ENCODE results near the gene ANKRD10. TPM values are rescaled to one million over a fixed set of nuclear protein-coding genes. Genes with fewer than 3 reads are reported as not detected.

ANKRD10 gene
- total RNA-seq, 2 donors from 2014 or later: 48.7 to 78.7 TPM

GRCh38 chr13:110921695-110922094 is 6.8 kb upstream of the ANKRD10 start:
- DNase-seq: no peak
- intact Hi-C loops (cut with DNase I): loop anchor here in 1 of 2 donors (10.0 kb wide), 1 partner anchor 123 kb away; no protein-coding TSS in a partner anchor
- ATAC-seq: no peak

GRCh38 chr13:110921209-110921608 is 6.3 kb upstream of the ANKRD10 start:
- ATAC-seq: no peak
- intact Hi-C loops (cut with DNase I): loop anchor here in 1 of 2 donors (10.0 kb wide), 1 partner anchor 124 kb away; no protein-coding TSS in a partner anchor
- no peak for DNase-seq

- no peak for ATAC-seq
- DNase-seq: no peak
These were observed 5.2 kb upstream of the ANKRD10 start for GRCh38 chr13:110920038-110920437.

GRCh38 chr13:110916301-110917142 is 1.7 kb upstream of the ANKRD10 start:
- ATAC-seq: no peak

More at GRCh38 chr13:110920038-110920437, 5.2 kb upstream of the ANKRD10 start:
- intact Hi-C loops (cut with DNase I): loop anchor here in 1 of 2 donors (10.0 kb wide), 1 partner anchor 125 kb away; no protein-coding TSS in a partner anchor

GRCh38 chr13:110915874-110916206 is 971 bp upstream of the ANKRD10 start:
- ATAC-seq (no peak), DNase-seq (no peak)
- intact Hi-C loops (cut with DNase I): loop anchor here in 1 of 2 donors (2.0 to 10.0 kb wide), 2 partner anchors 203 to 299 kb away; partner anchors contain the start of gene ING1

More at GRCh38 chr13:110916301-110917142, 1.7 kb upstream of the ANKRD10 start:
- no peak for DNase-seq
- intact Hi-C loops (cut with DNase I): loop anchor here in 1 of 2 donors (10.0 kb wide), 1 partner anchor 298 kb away; no protein-coding TSS in a partner anchor

- intact Hi-C loops (cut with DNase I): loop anchor here in 1 of 2 donors (2.0 to 10.0 kb wide), 2 partner anchors 202 to 300 kb away; partner anchors contain the start of gene ING1
- peak; percentile 48 to 68 for ATAC-seq
- DNase-seq: peak; percentile 89
These were observed 375 bp downstream of the ANKRD10 start for GRCh38 chr13:110914331-110915056.

GRCh38 chr13:110914081-110914330 is 863 bp downstream of the ANKRD10 start:
- intact Hi-C loops (cut with DNase I): loop anchor here in 1 of 2 donors (2.0 to 10.0 kb wide), 2 partner anchors 201 to 301 kb away; partner anchors contain the start of gene ING1
- DNase-seq (no peak), ATAC-seq (peak; percentile 3 to 6)

GRCh38 chr13:110913322-110914080 is 1.4 kb downstream of the ANKRD10 start:
- no peak for DNase-seq
- no peak for ATAC-seq
- intact Hi-C loops (cut with DNase I): loop anchor here in 1 of 2 donors (2.0 to 10.0 kb wide), 2 partner anchors 201 to 301 kb away; partner anchors contain the start of gene ING1

- DNase-seq (no peak), ATAC-seq (no peak)
- intact Hi-C loops (cut with DNase I): loop anchor here in 1 of 2 donors (10.0 kb wide), 1 partner anchor 302 kb away; no protein-coding TSS in a partner anchor
These were observed 2.2 kb downstream of the ANKRD10 start for GRCh38 chr13:110912651-110913051.

- intact Hi-C loops (cut with DNase I): loop anchor here in 1 of 2 donors (10.0 kb wide), 1 partner anchor 303 kb away; no protein-coding TSS in a partner anchor
- DNase-seq (no peak), ATAC-seq (no peak)
These were observed 3.0 kb downstream of the ANKRD10 start for GRCh38 chr13:110911880-110912279.

- no peak for ATAC-seq
- no peak for DNase-seq
- intact Hi-C loops (cut with DNase I): loop anchor here in 1 of 2 donors (10.0 kb wide), 1 partner anchor 305 kb away; no protein-coding TSS in a partner anchor
These were observed 4.6 kb downstream of the ANKRD10 start for GRCh38 chr13:110910013-110910890.

GRCh38 chr13:110907951-110908898 is 6.6 kb downstream of the ANKRD10 start:
- ATAC-seq (peak in 1 of 2 donors; percentile 31), DNase-seq (no peak)
- intact Hi-C loops (cut with DNase I): loop anchor here in 1 of 2 donors (5.0 kb wide), 1 partner anchor 36 kb away; no protein-coding TSS in a partner anchor

GRCh38 chr13:110907301-110907700 is 7.6 kb downstream of the ANKRD10 start:
- no peak for ATAC-seq
- intact Hi-C loops (cut with DNase I): loop anchor here in 1 of 2 donors (5.0 kb wide), 1 partner anchor 35 kb away; no protein-coding TSS in a partner anchor
- DNase-seq: no peak

GRCh38 chr13:110904748-110905147 is 10.1 kb downstream of the ANKRD10 start:
- ATAC-seq (no peak), DNase-seq (no peak)
- intact Hi-C loops (cut with DNase I): loop anchor here in 1 of 2 donors (5.0 kb wide), 1 partner anchor 32 kb away; no protein-coding TSS in a partner anchor

GRCh38 chr13:110902370-110902769 is 12.5 kb downstream of the ANKRD10 start:
- intact Hi-C loops (cut with DNase I): no loop called here
- DNase-seq (no peak), ATAC-seq (no peak)

- ATAC-seq: no peak
- intact Hi-C loops (cut with DNase I): no loop called here
- DNase-seq: no peak
These were observed 17.3 kb downstream of the ANKRD10 start for GRCh38 chr13:110897521-110897920.

GRCh38 chr13:110897014-110897413 is 17.9 kb downstream of the ANKRD10 start:
- ATAC-seq: no peak
- no peak for DNase-seq
- intact Hi-C loops (cut with DNase I): no loop called here

All from left cardiac atrium (tissue), 4 donors.